Smooth muscle cell (in vitro differentiated cells): Measurements from ENCODE around the gene RPH3AL. TPM values are rescaled to one million over a fixed set of nuclear protein-coding genes. Genes with fewer than 3 reads are reported as not detected.

Experiments
- DNase-seq: peaks from one replicate; lab custom pipeline; 2025; ENCODE audit not compliant: unreplicated experiment; lab: John Stamatoyannopoulos, UW
- H2AFZ ChIP-seq: fragments of 200-600 bp; sonication (generic); 2 replicates; pipeline ENCODE4 v1.6.0; 2016; ENCODE audit warnings: antibody characterized with exemption, low read depth, mild to moderate bottlenecking
- H3F3A ChIP-seq: fragments of 200-600 bp; sonication (generic); 2 replicates; pipeline ENCODE4 v1.6.0; 2017; ENCODE audit warnings: antibody characterized with exemption, low read depth
- H3K27ac ChIP-seq: fragments of 200-600 bp; sonication (generic); 2 replicates; pipeline ENCODE4 v1.5.1; 2016; ENCODE audit warnings: low read depth, mild to moderate bottlenecking
- H3K27me3 ChIP-seq: fragments of 200-600 bp; sonication (generic); 2 replicates; pipeline ENCODE4 v1.6.1; 2016; ENCODE audit warnings: low read depth, mild to moderate bottlenecking
- H3K36me3 ChIP-seq: fragments of 200-600 bp; sonication (generic); 2 replicates; pipeline ENCODE4 v1.5.1; 2016; ENCODE audit warnings: low read depth
- H3K4me1 ChIP-seq: fragments of 200-600 bp; sonication (generic); 2 replicates; pipeline ENCODE4 v1.5.1; 2016; ENCODE audit warnings: low read depth
- H3K4me2 ChIP-seq: fragments of 200-600 bp; sonication (generic); 2 replicates; pipeline ENCODE4 v1.6.0; 2016; ENCODE audit warnings: mild to moderate bottlenecking
- H3K4me3 ChIP-seq: fragments of 200-600 bp; sonication (generic); 2 replicates; pipeline ENCODE4 v1.5.1; 2016; ENCODE audit warnings: mild to moderate bottlenecking
- H3K79me2 ChIP-seq: fragments of 200-600 bp; sonication (generic); 2 replicates; pipeline ENCODE4 v1.6.0; 2016; ENCODE audit warnings: low read depth, mild to moderate bottlenecking
- H3K9ac ChIP-seq: fragments of 200-600 bp; sonication (generic); 2 replicates; pipeline ENCODE4 v1.6.0; 2016; ENCODE audit warnings: low read depth
- H3K9me3 ChIP-seq: fragments of 200-600 bp; sonication (generic); replicated peaks from 2 replicates; pipeline ENCODE4 v1.5.1; 2016; ENCODE audit warnings: low read depth
- H4K20me1 ChIP-seq: fragments of 200-600 bp; sonication (generic); 2 replicates; pipeline ENCODE4 v1.6.0; 2016; ENCODE audit warnings: low read depth
- whole genome bisulfite sequencing: methylation state at CpG from one replicate; pipeline ENCODE4 v1.1.7; 2016; ENCODE audit warnings: low lambda C conversion rate; 5-methylcytosine and 5-hydroxymethylcytosine counted together
- polyA plus RNA-seq: library from polyadenylated mRNA; unstranded; fragments of >200 nt; fragmentation: Nextera tagmentation; extraction: Ambion mirVana; gene quantifications from 2 replicates; pipeline ENCODE4 v1.2.1, GENCODE V29; 2016
- total RNA-seq: library from RNA; depleted of rRNA; stranded (reverse); fragments of >200 nt; gene quantifications from 2 replicates; pipeline ENCODE4 v1.2.3, GENCODE V29; 2014
- TF ChIP-seq, protein P1 (sequence below): fragments of 200-600 bp; sonication (generic); IDR thresholded peaks from 2 replicates; pipeline ENCODE4 v1.5.1; 2017; ENCODE audit warnings: borderline replicate concordance, mild to moderate bottlenecking, antibody characterized with exemption; ENCODE audit not compliant: insufficient read depth, poor library complexity, severe bottlenecking

RPH3AL gene
- total and polyA plus RNA-seq, 2 experiments from 2014 or later, result 1.8 to 3.3 TPM

- H4K20me1 ChIP-seq, result no peaks in the 10 kb centered on the region
- H3K4me1 ChIP-seq, result no peaks in the 10 kb centered on the region
- DNase-seq, result no peak
- H3K9ac ChIP-seq, result no peak overlapping the region
- no peak overlapping the region for H2AFZ ChIP-seq
- no peaks in the 10 kb centered on the region for H3K36me3 ChIP-seq
- H3F3A ChIP-seq, result peaks cover 7% of the 10 kb centered on the region
- H3K27me3 ChIP-seq, result no peaks in the 10 kb centered on the region
- H3K79me2 ChIP-seq, result no peaks in the 10 kb centered on the region
- no peaks in the 10 kb centered on the region for H3K9me3 ChIP-seq
- TF ChIP-seq, protein P1, sequence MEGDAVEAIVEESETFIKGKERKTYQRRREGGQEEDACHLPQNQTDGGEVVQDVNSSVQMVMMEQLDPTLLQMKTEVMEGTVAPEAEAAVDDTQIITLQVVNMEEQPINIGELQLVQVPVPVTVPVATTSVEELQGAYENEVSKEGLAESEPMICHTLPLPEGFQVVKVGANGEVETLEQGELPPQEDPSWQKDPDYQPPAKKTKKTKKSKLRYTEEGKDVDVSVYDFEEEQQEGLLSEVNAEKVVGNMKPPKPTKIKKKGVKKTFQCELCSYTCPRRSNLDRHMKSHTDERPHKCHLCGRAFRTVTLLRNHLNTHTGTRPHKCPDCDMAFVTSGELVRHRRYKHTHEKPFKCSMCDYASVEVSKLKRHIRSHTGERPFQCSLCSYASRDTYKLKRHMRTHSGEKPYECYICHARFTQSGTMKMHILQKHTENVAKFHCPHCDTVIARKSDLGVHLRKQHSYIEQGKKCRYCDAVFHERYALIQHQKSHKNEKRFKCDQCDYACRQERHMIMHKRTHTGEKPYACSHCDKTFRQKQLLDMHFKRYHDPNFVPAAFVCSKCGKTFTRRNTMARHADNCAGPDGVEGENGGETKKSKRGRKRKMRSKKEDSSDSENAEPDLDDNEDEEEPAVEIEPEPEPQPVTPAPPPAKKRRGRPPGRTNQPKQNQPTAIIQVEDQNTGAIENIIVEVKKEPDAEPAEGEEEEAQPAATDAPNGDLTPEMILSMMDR, result no peak
- H3K4me2 ChIP-seq, result no peak overlapping the region
- no peak overlapping the region for H3K27ac ChIP-seq
- no peak overlapping the region for H3K4me3 ChIP-seq
- WGBS, result 82% methylated on average over 8 of the region's 8 CpGs
Measured at GRCh38 chr17:247767-248166, 104.8 kb downstream of the RPH3AL start.

- no peak overlapping the region for H3K4me2 ChIP-seq
- no peaks in the 10 kb centered on the region for H3K27me3 ChIP-seq
- no peaks in the 10 kb centered on the region for H3K79me2 ChIP-seq
- H3K9ac ChIP-seq, result no peak overlapping the region
- DNase-seq, result no peak
- H3K9me3 ChIP-seq, result no peaks in the 10 kb centered on the region
- no peak overlapping the region for H2AFZ ChIP-seq
- no peaks in the 10 kb centered on the region for H4K20me1 ChIP-seq
- TF ChIP-seq, protein P1, result no peak
- H3F3A ChIP-seq, result peaks cover 7% of the 10 kb centered on the region
- H3K4me3 ChIP-seq, result no peak overlapping the region
- 92% methylated on average over 23 of the region's 23 CpGs for WGBS
- H3K27ac ChIP-seq, result no peak overlapping the region
- no peaks in the 10 kb centered on the region for H3K36me3 ChIP-seq
- H3K4me1 ChIP-seq, result no peaks in the 10 kb centered on the region
Measured at GRCh38 chr17:246851-247421, 105.7 kb downstream of the RPH3AL start.

DNA sequence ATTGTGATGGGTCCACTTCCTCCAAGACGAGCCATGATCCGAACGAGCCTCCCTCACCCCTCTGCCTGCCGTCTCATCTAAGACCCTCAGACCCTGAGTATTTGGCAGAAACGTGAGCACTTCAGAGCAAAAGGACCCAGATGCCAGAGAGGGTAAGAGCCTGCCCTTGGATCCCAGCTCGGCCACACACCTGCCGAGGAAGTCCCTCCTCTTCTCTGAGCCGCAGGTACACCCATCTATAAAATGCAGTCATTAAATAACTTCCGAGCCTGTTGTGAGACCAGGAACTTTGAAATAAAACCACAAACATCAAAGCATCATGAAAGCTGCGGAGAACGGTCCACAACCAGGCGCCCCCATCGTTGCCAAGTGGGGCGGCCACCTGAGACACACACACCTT is 106.4 kb downstream of the RPH3AL start:
- Histone ChIP-seq H3K36me3 (no peaks in the 10 kb centered on the region), H4K20me1 (no peaks in the 10 kb centered on the region), H3K27ac (no peak overlapping the region), H3K4me3 (no peak overlapping the region), H3K79me2 (no peaks in the 10 kb centered on the region), H3K9ac (no peak overlapping the region), H3F3A (peaks cover 7% of the 10 kb centered on the region), H2AFZ (no peak overlapping the region), H3K4me2 (no peak overlapping the region), H3K4me1 (no peaks in the 10 kb centered on the region), H3K9me3 (no peaks in the 10 kb centered on the region), H3K27me3 (no peaks in the 10 kb centered on the region)
- TF ChIP-seq, protein P1, result no peak
- no peak for DNase-seq
- 91% methylated on average over 14 of the region's 14 CpGs for WGBS

GRCh38 chr17:245611-246010 is 107.0 kb downstream of the RPH3AL start:
- no peak overlapping the region for H2AFZ ChIP-seq
- WGBS, result 92% methylated on average over 13 of the region's 13 CpGs
- no peaks in the 10 kb centered on the region for H3K36me3 ChIP-seq
- no peaks in the 10 kb centered on the region for H3K9me3 ChIP-seq
- no peak for DNase-seq
- H4K20me1 ChIP-seq, result no peaks in the 10 kb centered on the region
- H3K4me2 ChIP-seq, result no peak overlapping the region
- no peak overlapping the region for H3K9ac ChIP-seq
- no peak overlapping the region for H3K27ac ChIP-seq
- H3F3A ChIP-seq, result peaks cover 7% of the 10 kb centered on the region
- H3K4me3 ChIP-seq, result no peak overlapping the region
- TF ChIP-seq, protein P1, result no peak
- H3K27me3 ChIP-seq, result no peaks in the 10 kb centered on the region
- H3K79me2 ChIP-seq, result no peaks in the 10 kb centered on the region
- H3K4me1 ChIP-seq, result no peaks in the 10 kb centered on the region
